GM12864 (cell line): ENCODE measurements around the gene OR8D2.

ENCODE experiments used
- DNase-seq: peaks from one replicate; pipeline ENCODE4 v3.0.0-alpha.2; 2011; ENCODE audit warnings: low read depth
- H3K4me3 ChIP-seq: 2 replicates; pipeline ENCODE4 v1.5.1; 2011; ENCODE audit warnings: mild to moderate bottlenecking, low read depth, low read length, control low read depth
- CTCF ChIP-seq: IDR thresholded peaks from 2 replicates; pipeline ENCODE4 v1.5.1; 2011; ENCODE audit warnings: low read depth, mild to moderate bottlenecking, moderate library complexity, low read length, control low read depth, inconsistent platforms; ENCODE audit errors: missing control alignments

Gene OR8D2

DNA sequence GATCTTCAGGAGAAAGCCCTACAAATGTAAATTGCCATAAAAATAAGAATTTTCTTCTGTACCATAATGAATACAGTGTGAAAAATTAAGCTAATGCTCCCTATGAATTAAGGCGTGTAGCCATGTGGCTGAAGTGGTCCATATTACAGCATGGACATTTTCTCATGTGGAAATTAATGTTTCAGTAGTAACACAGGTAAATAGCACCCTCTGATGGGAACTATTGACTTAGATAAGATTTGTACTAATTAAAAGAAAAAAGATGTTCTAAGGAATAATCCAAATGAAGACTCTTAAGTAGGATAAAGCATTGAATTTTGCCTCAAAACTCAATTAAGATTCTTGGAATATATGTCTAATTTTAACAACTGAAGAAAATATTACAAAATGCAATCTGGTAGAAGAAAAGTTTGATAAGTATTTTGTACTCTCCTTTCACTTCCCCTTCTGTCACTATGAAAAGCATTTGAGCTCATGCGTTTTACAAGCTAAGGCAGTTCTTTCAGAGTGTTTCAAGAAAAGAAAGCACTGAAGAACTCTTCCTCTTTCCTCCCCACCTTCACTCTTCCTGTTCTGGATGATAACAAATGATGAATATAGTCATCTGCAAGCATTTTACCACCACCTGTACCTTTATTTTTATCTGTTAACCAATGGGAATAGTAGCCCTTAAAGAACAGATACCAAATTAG lies 9.9 kb upstream of the OR8D2 start:
- DNase-seq, result peak; percentile 18
- no peak overlapping the region for H3K4me3 ChIP-seq
- TF ChIP-seq CTCF, result no peak

GRCh38 chr11:124327775-124328174 lies 7.8 kb upstream of the OR8D2 start:
- no peak for TF ChIP-seq CTCF

DNA sequence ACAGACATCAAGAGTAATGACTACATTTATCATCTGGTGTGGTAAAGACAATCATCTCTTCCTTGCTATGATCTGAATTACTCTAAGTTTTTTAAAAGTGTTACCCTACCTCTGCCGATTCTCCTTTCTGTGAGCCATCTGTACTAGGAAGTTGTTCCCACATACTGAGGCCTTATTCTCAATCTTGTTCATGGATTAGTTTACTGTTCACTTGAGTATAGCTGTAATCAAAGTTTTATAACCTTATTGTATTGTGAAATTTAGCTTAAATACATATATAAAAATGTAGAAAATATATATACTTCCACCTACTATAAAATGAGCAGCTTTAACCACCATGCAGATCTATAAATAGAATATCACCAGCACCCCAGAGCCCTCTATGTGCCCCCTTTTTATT lies 2.4 kb upstream of the OR8D2 start:
- TF ChIP-seq CTCF, result no peak
- H3K4me3 ChIP-seq, result no peak overlapping the region

More at GRCh38 chr11:124327775-124328174, 7.8 kb upstream of the OR8D2 start:
- H3K4me3 ChIP-seq, result no peak overlapping the region
- DNase-seq, result no peak

GRCh38 chr11:124315052-124315451 lies 4.9 kb downstream of the OR8D2 start:
- DNase-seq, result no peak
- no peak for TF ChIP-seq CTCF
- no peak overlapping the region for H3K4me3 ChIP-seq

More for the DNA sequence above, 2.4 kb upstream of the OR8D2 start:
- no peak for DNase-seq

DNA sequence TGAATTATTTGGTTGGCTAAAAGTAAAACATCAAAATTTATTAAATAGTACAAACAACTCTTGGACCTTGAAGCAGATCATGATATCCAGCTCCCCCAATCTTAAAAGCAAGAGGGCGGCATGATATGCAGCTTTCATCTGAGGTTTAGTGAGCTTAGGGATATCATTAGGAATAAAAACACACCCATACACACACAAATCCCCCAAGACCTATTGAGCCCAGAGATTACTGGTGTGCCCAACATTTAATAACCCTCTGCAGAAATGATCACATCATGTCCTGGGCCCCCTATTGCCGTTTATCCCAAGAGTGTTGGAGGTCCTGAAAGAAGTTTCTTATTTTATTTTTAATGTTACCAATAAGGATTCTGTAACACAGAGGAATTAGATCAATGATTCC lies 6.1 kb downstream of the OR8D2 start, which contains the start of gene OR8D1:
Gene OR8D1, minus strand, starts transcription at position 101 of the 400 bp plus-strand sequence. CDS start 3,183 bp downstream, outside the sequence.
- DNase-seq, result no peak

DNA sequence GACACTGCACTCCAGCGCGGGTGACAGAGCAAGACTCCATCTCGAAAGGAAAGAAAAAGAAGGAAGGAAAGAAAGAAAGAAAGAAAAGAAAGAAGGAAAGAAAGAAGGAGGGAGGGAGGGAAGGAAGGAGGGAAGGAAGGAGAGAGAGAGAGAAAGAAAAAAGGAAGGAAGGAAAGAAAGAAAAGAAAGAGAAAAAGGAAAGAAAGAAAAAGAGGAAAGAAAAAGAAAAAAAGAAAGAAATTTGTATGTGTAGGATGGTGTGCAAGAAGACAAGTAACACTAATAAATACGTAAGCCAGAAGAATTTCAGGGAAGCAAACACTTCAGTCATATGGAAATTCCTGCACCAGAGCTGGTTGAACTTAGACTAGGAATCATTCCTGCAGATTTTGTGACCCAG lies 6.9 kb downstream of the OR8D2 start:
- no peak for TF ChIP-seq CTCF
- DNase-seq, result no peak

More for the DNA sequence above, 6.1 kb downstream of the OR8D2 start, which contains the start of gene OR8D1:
- TF ChIP-seq CTCF, result no peak
- H3K4me3 ChIP-seq, result no peak within 1 kb of the TSS

DNA sequence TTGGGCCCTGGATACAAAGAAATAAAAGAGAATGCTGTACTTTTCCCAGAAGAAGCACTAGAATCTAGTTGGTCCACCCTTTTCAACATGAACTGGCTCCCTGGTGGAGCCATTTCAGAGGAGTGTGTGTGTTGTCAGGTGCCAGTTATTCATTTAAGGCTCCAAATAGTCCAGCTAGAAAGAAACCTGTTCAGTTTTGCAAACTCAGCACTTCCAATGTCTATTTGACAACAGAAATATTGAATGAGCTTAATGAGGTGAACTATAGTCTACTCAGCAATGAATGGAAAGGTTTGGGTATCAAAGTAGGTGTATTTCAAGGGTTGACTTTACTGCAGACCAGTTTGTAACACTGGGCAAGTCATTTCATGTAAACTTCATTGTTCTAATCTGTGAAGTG lies 8.3 kb downstream of the OR8D2 start:
- TF ChIP-seq CTCF, result no peak
- no peak for DNase-seq
- no peak overlapping the region for H3K4me3 ChIP-seq

More for the DNA sequence above, 6.9 kb downstream of the OR8D2 start:
- no peak overlapping the region for H3K4me3 ChIP-seq
